LoVo (cell line): ENCODE results near the gene TMEM63A.
"Not testable (repeated sequence)": the region's sequence is repeated elsewhere in the genome, so short reads cannot be mapped to it uniquely, and the experiment has no call there.

ENCODE experiments used
- DNase-seq: peaks from one replicate; pipeline ENCODE4 v3.0.0-alpha.2; 2016; ENCODE audit warnings: low spot score

TMEM63A gene

GRCh38 chr1:225908773-225909172, 26.6 kb upstream of the TMEM63A start:
- DNase-seq: no peak

- no peak for DNase-seq
Observed at GRCh38 chr1:225908013-225908640, 25.9 kb upstream of the TMEM63A start.

- DNase-seq: no peak
Observed at GRCh38 chr1:225907341-225907740, 25.2 kb upstream of the TMEM63A start.

- no peak for DNase-seq
Observed at GRCh38 chr1:225906467-225906866, 24.3 kb upstream of the TMEM63A start.

- no peak for DNase-seq
Observed at GRCh38 chr1:225903623-225904022, 21.4 kb upstream of the TMEM63A start.

- DNase-seq: no peak
Observed at GRCh38 chr1:225899044-225899925, 17.1 kb upstream of the TMEM63A start.

- DNase-seq: no peak
Observed at GRCh38 chr1:225897595-225898514, 15.7 kb upstream of the TMEM63A start.

GRCh38 chr1:225896937-225897549, 14.9 kb upstream of the TMEM63A start:
- DNase-seq: peak; percentile 68

GRCh38 chr1:225896494-225896893, 14.3 kb upstream of the TMEM63A start:
- no peak for DNase-seq

- no peak for DNase-seq
Observed at GRCh38 chr1:225892307-225892706, 10.1 kb upstream of the TMEM63A start.

- DNase-seq: peak; percentile 65
Observed at GRCh38 chr1:225891229-225891972, 9.2 kb upstream of the TMEM63A start.

GRCh38 chr1:225890346-225891228, 8.4 kb upstream of the TMEM63A start:
- DNase-seq: no peak

- no peak for DNase-seq
Observed at GRCh38 chr1:225889743-225890142, 7.6 kb upstream of the TMEM63A start.

- no peak for DNase-seq
Observed at GRCh38 chr1:225888898-225889601, 6.9 kb upstream of the TMEM63A start, which contains the start of gene LEFTY1. TSS of gene LEFTY1 (minus strand) at chr1:225889146. CDS start at chr1:225889066, 80 bp downstream.

- no peak for DNase-seq
Observed at GRCh38 chr1:225888289-225888897, 6.2 kb upstream of the TMEM63A start.

GRCh38 chr1:225887554-225888288, 5.5 kb upstream of the TMEM63A start:
- not testable (repeated sequence) for DNase-seq

- DNase-seq: no peak
Observed at GRCh38 chr1:225887030-225887314, 4.8 kb upstream of the TMEM63A start.
